B cell (primary cell): ENCODE data around the gene SPOCD1. TPM values are rescaled to one million over a fixed set of nuclear protein-coding genes. Genes with fewer than 3 reads are reported as not detected.

Source experiments
- ATAC-seq: fragments of 200-7000 bp; cut with Tn5 transposase; one replicate; pipeline ENCODE4 v1.10.0; 2021; ENCODE audit warnings: low read depth, mild to moderate bottlenecking, moderate number of reproducible peaks, moderate library complexity
- CTCF ChIA-PET: fragments of 350-600 bp; sonication (Branson Sonifier 250); formaldehyde crosslinking; loops from one replicate; lab custom pipeline; 2021; ENCODE audit warnings: antibody characterized with exemption, inconsistent platforms; lab: Charles Lee
- POLR2A ChIA-PET: fragments of 350-600 bp; sonication (Branson Sonifier 250); formaldehyde crosslinking; loops from one replicate; lab custom pipeline; 2021; ENCODE audit warnings: antibody characterized with exemption; lab: Charles Lee
- DNase-seq: peaks from one replicate; pipeline ENCODE4 v3.0.0; 2013
- H2AFZ ChIP-seq: 2 replicates; pipeline ENCODE4 v1.6.1; 2012; ENCODE audit warnings: mild to moderate bottlenecking, low read depth, low read length; ENCODE audit not compliant: insufficient read depth, poor library complexity, severe bottlenecking
- H3K27ac ChIP-seq, 2 donors: 1 replicate in 1 of 2; 2 replicates in 1 of 2; pipeline ENCODE4 v1.5.1; 2012 to 2013; ENCODE audit warnings: low read length in 2 of 2, mild to moderate bottlenecking in 2 of 2, moderate library complexity in 1 of 2
- H3K27me3 ChIP-seq, 4 experiments: fragments of 200-600 bp in 1 of 4; sonication (generic) in 1 of 4; replicated peaks in 1 of 4; 1 replicate in 2 of 4; 2 replicates in 2 of 4; pipeline versions ENCODE4 v1.6.1 to v1.7.0; 2013 to 2016; ENCODE audit warnings: low read length in 3 of 4, mild to moderate bottlenecking in 2 of 4, mixed read lengths in 1 of 4, moderate library complexity in 1 of 4; ENCODE audit not compliant: insufficient read depth in 4 of 4, control insufficient read depth in 3 of 4; ENCODE audit errors: control extremely low read depth in 1 of 4
- H3K36me3 ChIP-seq, 2 experiments: replicated peaks in 1 of 2; 1 replicate in 1 of 2; 2 replicates in 1 of 2; pipeline versions ENCODE4 v1.6.1 to v1.7.1; 2013; ENCODE audit warnings: low read length in 1 of 2; ENCODE audit not compliant: insufficient read depth in 2 of 2, control insufficient read depth in 1 of 2; ENCODE audit errors: control extremely low read depth in 1 of 2, extremely low read depth in 1 of 2
- H3K4me1 ChIP-seq, 2 donors: fragments of 200-600 bp in 1 of 2; sonication (generic) in 1 of 2; 1 replicate in 1 of 2; 2 replicates in 1 of 2; pipeline versions ENCODE4 v1.5.1 to v1.6.1; 2013 to 2017; ENCODE audit warnings: low read length in 2 of 2; ENCODE audit not compliant: control insufficient read depth in 2 of 2, insufficient read depth in 2 of 2
- H3K4me2 ChIP-seq: replicated peaks from 2 replicates; pipeline ENCODE3; 2012; ENCODE audit warnings: mild to moderate bottlenecking, low read depth, low read length; ENCODE audit not compliant: poor library complexity, severe bottlenecking
- H3K4me3 ChIP-seq, 5 experiments: fragments of 200-600 bp in 1 of 5; sonication (generic) in 1 of 5; 1 replicate in 3 of 5; 2 replicates in 2 of 5; pipeline versions ENCODE4 v1.5.1 to v1.7.0; 2011 to 2016; ENCODE audit warnings: low read length in 4 of 5, mild to moderate bottlenecking in 4 of 5, low read depth in 2 of 5, control low read depth in 1 of 5, moderate library complexity in 1 of 5; ENCODE audit not compliant: insufficient read depth in 1 of 5; ENCODE audit errors: control extremely low read depth in 1 of 5, extremely low read depth in 1 of 5
- H3K79me2 ChIP-seq: fragments of 200-600 bp; sonication (generic); one replicate; pipeline ENCODE4 v1.6.0; 2016; ENCODE audit warnings: low read length; ENCODE audit not compliant: control insufficient read depth, insufficient read depth
- H3K9ac ChIP-seq: fragments of 200-600 bp; sonication (generic); 2 replicates; pipeline ENCODE4 v1.6.1; 2017; ENCODE audit warnings: mild to moderate bottlenecking, low read length, moderate library complexity
- H3K9me3 ChIP-seq, 3 donors: one replicate each; pipeline versions ENCODE4 v1.6.1 to v1.7.1; 2013; ENCODE audit warnings: low read length in 2 of 3; ENCODE audit not compliant: control insufficient read depth in 2 of 3, insufficient read depth in 1 of 3; ENCODE audit errors: control extremely low read depth in 1 of 3
- H4K20me1 ChIP-seq: 2 replicates; pipeline ENCODE4 v1.6.0; 2012; ENCODE audit warnings: mild to moderate bottlenecking, low read length; ENCODE audit not compliant: insufficient read depth, control insufficient read depth, poor library complexity, severe bottlenecking
- H3K27ac Mint-ChIP-seq: one replicate; pipeline ENCODE4 v1.8.0; 2021; ENCODE audit warnings: mixed read lengths
- H3K27me3 Mint-ChIP-seq: one replicate; pipeline ENCODE4 v1.8.0; 2021; ENCODE audit warnings: mixed read lengths
- H3K4me1 Mint-ChIP-seq: one replicate; pipeline ENCODE4 v1.8.0; 2021; ENCODE audit warnings: mixed read lengths
- H3K4me3 Mint-ChIP-seq: one replicate; pipeline ENCODE4 v1.8.0; 2021; ENCODE audit warnings: mixed read lengths
- H3K9me3 Mint-ChIP-seq: one replicate; pipeline ENCODE4 v1.8.0; 2022; ENCODE audit warnings: mixed read lengths; ENCODE audit not compliant: insufficient read depth
- CTCF ChIP-seq: fragments of 200-600 bp; IDR thresholded peaks from one replicate; pipeline ENCODE4 v1.8.0; 2022; ENCODE audit warnings: antibody characterized with exemption, mild to moderate bottlenecking
- EZH2 ChIP-seq: IDR thresholded peaks from 2 replicates; pipeline ENCODE4 v1.6.1; 2012; ENCODE audit warnings: borderline replicate concordance, low read depth, mild to moderate bottlenecking, moderate library complexity, low read length; ENCODE audit not compliant: insufficient read depth, poor library complexity, severe bottlenecking
- WGBS: methylation state at CpG from one replicate; pipeline ENCODE4 v1.1.5; 2013; ENCODE audit warnings: missing lambda C conversion rate; ENCODE audit not compliant: insufficient coverage; 5-methylcytosine and 5-hydroxymethylcytosine counted together
- intact Hi-C: fragments of 100-400 bp; cut with micrococcal nuclease; formaldehyde crosslinking; loops from one replicate; pipeline ENCODE4 v1.10.0; 2022
- polyA plus RNA-seq: library from polyadenylated mRNA; depleted of rRNA; stranded (reverse); fragments of >200 nt; gene quantifications from 2 replicates; pipeline ENCODE4 v1.2.3, GENCODE V29; 2012
- total RNA-seq, 2 donors: library from RNA; stranded (reverse); fragments of 120-200 nt in 1 of 2; gene quantifications; 1 replicate in 1 of 2; 2 replicates in 1 of 2; pipeline versions ENCODE4 v1.2.3 to v1.2.4, GENCODE V29; 2013 to 2022

SPOCD1 gene
- total and polyA plus RNA-seq, 2 donors (not counting 1 experiment from before 2014, with no cell fraction given), result not detected

GRCh38 chr1:31782421-31783410 is 33.1 kb downstream of the SPOCD1 start:
- Histone ChIP-seq H3K4me3 (no peak overlapping the region), H3K9ac (no peak overlapping the region), H2AFZ (no peak overlapping the region), H3K36me3 (no peaks in the 10 kb centered on the region), H3K27me3 (peaks cover 0 to 15% (median 0%) of the 10 kb centered on the region in 4 experiments), H3K9me3 (no peaks in the 10 kb centered on the region), H3K4me2 (no peak overlapping the region), H3K4me1 (peaks cover 27 to 36% of the 10 kb centered on the region in 2 donors), H3K27ac (no peak overlapping the region), H3K79me2 (no peaks in the 10 kb centered on the region), H4K20me1 (no peaks in the 10 kb centered on the region)
- H3K4me3 Mint-ChIP-seq, result no peak overlapping the region
- H3K27ac Mint-ChIP-seq, result no peak overlapping the region
- peaks cover 34% of the 10 kb centered on the region for H3K4me1 Mint-ChIP-seq
- 92% methylated on average over 4 of the region's 12 CpGs for WGBS
- DNase-seq (no peak), ATAC-seq (no peak)
- TF ChIP-seq EZH2 (no peak), CTCF (no peak)
- intact Hi-C loops, result loop anchor here (10.0 kb wide), 1 partner anchor 152 kb away; the partner anchor contains the start of gene PTP4A2
- ChIA-PET POLR2A (interaction anchor here (0.6 kb wide), 1 partner anchor 390 kb away, joined by 6 read pairs; no protein-coding TSS in a partner anchor), CTCF (interaction anchor here (2.2 to 9.5 kb wide), 2 partner anchors 20 to 119 kb away, joined by 6 to 199 read pairs; partner anchors contain the start of gene ADGRB2)
- H3K27me3 Mint-ChIP-seq, result no peaks in the 10 kb centered on the region
- no peaks in the 10 kb centered on the region for H3K9me3 Mint-ChIP-seq
